Naive thymus-derived CD4-positive, alpha-beta T cell (primary cell): ENCODE data around the gene DPF1. TPM values are rescaled to one million over a fixed set of nuclear protein-coding genes. Genes with fewer than 3 reads are reported as not detected.

Experiments used
- ATAC-seq: fragments of 150-1000 bp; cut with Tn5 transposase; 2 replicates; pipeline ENCODE4 v1.10.0; 2021; ENCODE audit warnings: mild to moderate bottlenecking, moderate library complexity
- CTCF ChIA-PET: fragments of 350-600 bp; sonication (Branson Sonifier 250); formaldehyde crosslinking; loops from one replicate; lab custom pipeline; 2021; ENCODE audit warnings: antibody characterized with exemption; lab: Charles Lee
- POLR2A ChIA-PET: fragments of 350-600 bp; sonication (Branson Sonifier 250); formaldehyde crosslinking; loops from one replicate; lab custom pipeline; 2021; ENCODE audit warnings: antibody characterized with exemption, inconsistent platforms; lab: Charles Lee
- DNase-seq, 9 donors: peaks; one replicate each; pipeline versions ENCODE4 v3.0.0 to v3.0.0-alpha.2; 2020 to 2022; ENCODE audit warnings: mixed read lengths in 1 of 9
- H3K27ac ChIP-seq: one replicate; pipeline ENCODE4 v1.7.0; 2013; ENCODE audit warnings: mild to moderate bottlenecking, low read depth, low read length, moderate library complexity
- H3K27me3 ChIP-seq, 2 donors: one replicate each; pipeline ENCODE4 v1.7.0; 2013; ENCODE audit warnings: low read length in 2 of 2, mild to moderate bottlenecking in 2 of 2, moderate library complexity in 2 of 2; ENCODE audit not compliant: control insufficient read depth in 2 of 2, insufficient read depth in 2 of 2
- H3K36me3 ChIP-seq, 3 experiments: 1 replicate in 2 of 3; 2 replicates in 1 of 3; pipeline ENCODE4 v1.7.0; 2013; ENCODE audit warnings: low read length in 3 of 3, mild to moderate bottlenecking in 3 of 3, moderate library complexity in 1 of 3; ENCODE audit not compliant: insufficient read depth in 3 of 3, control insufficient read depth in 2 of 3
- H3K4me1 ChIP-seq, 2 donors: one replicate each; pipeline ENCODE4 v1.7.0; 2013; ENCODE audit warnings: low read length in 2 of 2, mild to moderate bottlenecking in 2 of 2, moderate library complexity in 1 of 2; ENCODE audit not compliant: control insufficient read depth in 2 of 2, insufficient read depth in 2 of 2
- H3K4me3 ChIP-seq: 2 replicates; pipeline ENCODE4 v1.7.0; 2013; ENCODE audit warnings: mild to moderate bottlenecking, low read length
- H3K9me3 ChIP-seq, 3 experiments: 1 replicate in 2 of 3; 2 replicates in 1 of 3; pipeline ENCODE4 v1.7.0; 2013; ENCODE audit warnings: low read length in 3 of 3; ENCODE audit not compliant: control insufficient read depth in 2 of 3
- H3K27ac Mint-ChIP-seq, 9 donors: one replicate each; pipeline ENCODE4 v1.8.0; 2020 to 2022; ENCODE audit warnings: mixed read lengths in 9 of 9, mild to moderate bottlenecking in 8 of 9, moderate library complexity in 5 of 9, inconsistent platforms in 2 of 9
- H3K27me3 Mint-ChIP-seq, 5 donors: one replicate each; pipeline ENCODE4 v1.8.0; 2021 to 2022; ENCODE audit warnings: mixed read lengths in 5 of 5, mild to moderate bottlenecking in 1 of 5
- H3K36me3 Mint-ChIP-seq, 5 donors: one replicate each; pipeline ENCODE4 v1.8.0; 2020 to 2022; ENCODE audit warnings: mixed read lengths in 5 of 5, mild to moderate bottlenecking in 3 of 5, inconsistent platforms in 1 of 5
- H3K4me1 Mint-ChIP-seq, 7 donors: one replicate each; pipeline ENCODE4 v1.8.0; 2020 to 2022; ENCODE audit warnings: mixed read lengths in 7 of 7, mild to moderate bottlenecking in 3 of 7, inconsistent platforms in 1 of 7
- H3K4me3 Mint-ChIP-seq, 10 donors: one replicate each; pipeline ENCODE4 v1.8.0; 2020 to 2022; ENCODE audit warnings: mild to moderate bottlenecking in 10 of 10, mixed read lengths in 10 of 10, moderate library complexity in 6 of 10, inconsistent platforms in 2 of 10
- H3K9me3 Mint-ChIP-seq, 11 donors: one replicate each; pipeline ENCODE4 v1.8.0; 2020 to 2022; ENCODE audit warnings: mixed read lengths in 11 of 11, mild to moderate bottlenecking in 4 of 11, inconsistent platforms in 1 of 11, moderate library complexity in 1 of 11
- intact Hi-C, 2 donors: fragments of 100-400 bp; cut with micrococcal nuclease; formaldehyde crosslinking; loops; one replicate each; pipeline ENCODE4 v1.15.1; 2023
- polyA plus RNA-seq, 2 donors: library from polyadenylated mRNA; unstranded; fragments of 300-500 nt; fragmentation: Illumina TruSeq; gene quantifications; one replicate each; pipeline ENCODE4 v1.2.3, GENCODE V29; 2021
- total RNA-seq, 6 experiments: library from RNA in 5 of 6; stranded (reverse) in 5 of 6; gene quantifications; 1 replicate in 5 of 6; 2 replicates in 1 of 6; pipeline ENCODE4 v1.2.3 and lab custom pipeline; 2021 to 2026

Gene DPF1
- total and polyA plus RNA-seq, 7 experiments from 2014 or later: 0.46 to 0.51 TPM; not detected in 5

DNA sequence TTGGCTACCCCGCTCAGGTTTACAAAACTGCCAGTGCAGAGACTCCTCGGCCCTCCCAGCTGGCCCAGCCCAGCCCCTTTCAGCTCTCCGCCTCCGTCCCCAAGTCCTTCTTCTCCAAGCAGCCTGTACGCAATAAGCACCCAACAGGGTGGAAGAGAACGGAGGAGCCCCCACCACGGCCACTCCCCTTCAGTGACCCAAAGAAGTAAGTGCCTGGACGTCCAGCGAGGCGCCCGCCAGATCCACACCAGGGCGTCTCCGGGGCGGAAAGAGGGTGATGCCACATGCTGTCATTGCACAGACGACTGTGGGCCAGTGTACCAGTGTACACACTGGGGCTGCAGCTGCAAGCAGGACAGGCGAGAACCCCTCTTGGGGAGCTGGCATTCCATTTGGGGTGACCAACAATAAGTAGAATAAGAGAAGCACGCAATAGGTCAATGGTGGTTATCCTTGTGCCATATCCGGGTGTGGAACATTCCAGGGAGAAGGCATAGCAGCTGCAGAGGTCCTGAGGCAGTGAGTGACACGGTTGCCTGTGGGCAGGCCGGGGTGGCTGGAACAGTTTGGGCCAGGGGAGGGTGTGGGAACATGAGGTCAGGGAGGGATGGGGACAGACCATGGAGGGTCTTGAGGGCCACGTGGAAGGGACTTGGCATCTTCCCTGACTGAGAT, 41.3 kb downstream of the DPF1 start:
- ATAC-seq (no peak), DNase-seq (no peak)
- no peak overlapping the region for H3K27ac Mint-ChIP-seq
- no peaks in the 10 kb centered on the region for H3K4me1 ChIP-seq
- no peaks in the 10 kb centered on the region for H3K27me3 ChIP-seq
- peaks cover 8 to 58% (median 44%) of the 10 kb centered on the region in 5 donors for H3K36me3 Mint-ChIP-seq
- ChIA-PET CTCF (no interaction called here), POLR2A (no interaction called here)
- peaks cover 0 to 16% (median 3%) of the 10 kb centered on the region in 3 experiments for H3K36me3 ChIP-seq
- H3K4me3 Mint-ChIP-seq: no peak overlapping the region
- H3K27ac ChIP-seq: no peak overlapping the region
- no peaks in the 10 kb centered on the region for H3K27me3 Mint-ChIP-seq
- H3K4me3 ChIP-seq: no peak overlapping the region
- intact Hi-C loops: no loop called here
- H3K9me3 ChIP-seq: peaks cover 0 to 9% (median 7%) of the 10 kb centered on the region in 3 experiments
- H3K4me1 Mint-ChIP-seq: peaks cover 0 to 5% (median 0%) of the 10 kb centered on the region in 7 donors
- peaks cover 3 to 32% (median 12%) of the 10 kb centered on the region in 11 donors for H3K9me3 Mint-ChIP-seq

GRCh38 chr19:38180071-38180470, 44.0 kb downstream of the DPF1 start:
- Mint-ChIP-seq H3K27ac (no peak overlapping the region), H3K4me3 (no peak overlapping the region), H3K36me3 (peaks cover 6 to 58% (median 40%) of the 10 kb centered on the region in 5 donors), H3K9me3 (peaks cover 3 to 34% (median 13%) of the 10 kb centered on the region in 11 donors), H3K4me1 (peaks cover 0 to 4% (median 0%) of the 10 kb centered on the region in 7 donors), H3K27me3 (no peaks in the 10 kb centered on the region)
- peaks cover 0 to 11% (median 3%) of the 10 kb centered on the region in 3 experiments for H3K36me3 ChIP-seq
- H3K9me3 ChIP-seq: peaks cover 0 to 9% (median 7%) of the 10 kb centered on the region in 3 experiments
- H3K27me3 ChIP-seq: no peaks in the 10 kb centered on the region
- intact Hi-C loops: no loop called here
- POLR2A ChIA-PET: no interaction called here
- CTCF ChIA-PET: no interaction called here
- ATAC-seq: no peak
- H3K27ac ChIP-seq: no peak overlapping the region
- H3K4me3 ChIP-seq: no peak overlapping the region
- no peaks in the 10 kb centered on the region for H3K4me1 ChIP-seq
- DNase-seq: no peak

- no peak overlapping the region for H3K27ac Mint-ChIP-seq
- H3K4me1 Mint-ChIP-seq: peaks cover 0 to 2% (median 0%) of the 10 kb centered on the region in 7 donors
- no peaks in the 10 kb centered on the region for H3K27me3 Mint-ChIP-seq
Observed at GRCh38 chr19:38175422-38175821, 48.6 kb downstream of the DPF1 start.

GRCh38 chr19:38173291-38174041, 50.6 kb downstream of the DPF1 start:
- Mint-ChIP-seq H3K4me3 (no peak overlapping the region), H3K4me1 (peaks cover 0 to 2% (median 0%) of the 10 kb centered on the region in 7 donors), H3K9me3 (peaks cover 0 to 7% (median 3%) of the 10 kb centered on the region in 11 donors), H3K36me3 (peaks cover 0 to 36% (median 16%) of the 10 kb centered on the region in 5 donors), H3K27me3 (no peaks in the 10 kb centered on the region), H3K27ac (no peak overlapping the region)
- H3K4me1 ChIP-seq: no peaks in the 10 kb centered on the region
- intact Hi-C loops: no loop called here
- no peak for ATAC-seq
- DNase-seq: no peak
- no peaks in the 10 kb centered on the region for H3K27me3 ChIP-seq
- CTCF ChIA-PET: no interaction called here
- H3K9me3 ChIP-seq: no peaks in the 10 kb centered on the region
- peaks cover 0 to 4% (median 0%) of the 10 kb centered on the region in 3 experiments for H3K36me3 ChIP-seq
- POLR2A ChIA-PET: no interaction called here
- H3K27ac ChIP-seq: no peak overlapping the region
- H3K4me3 ChIP-seq: no peak overlapping the region

More at GRCh38 chr19:38175422-38175821, 48.6 kb downstream of the DPF1 start:
- CTCF ChIA-PET: no interaction called here
- Histone ChIP-seq H3K27ac (no peak overlapping the region), H3K9me3 (peaks cover 0 to 9% (median 7%) of the 10 kb centered on the region in 3 experiments), H3K4me3 (no peak overlapping the region), H3K36me3 (no peaks in the 10 kb centered on the region), H3K4me1 (no peaks in the 10 kb centered on the region), H3K27me3 (no peaks in the 10 kb centered on the region)
- intact Hi-C loops: no loop called here
- POLR2A ChIA-PET: no interaction called here
- peaks cover 1 to 46% (median 23%) of the 10 kb centered on the region in 5 donors for H3K36me3 Mint-ChIP-seq
- no peak for ATAC-seq
- H3K4me3 Mint-ChIP-seq: no peak overlapping the region
- no peak for DNase-seq
- H3K9me3 Mint-ChIP-seq: peaks cover 0 to 26% (median 9%) of the 10 kb centered on the region in 11 donors

GRCh38 chr19:38172001-38172400, 52.0 kb downstream of the DPF1 start:
- H3K4me3 Mint-ChIP-seq: no peak overlapping the region
- H3K4me1 ChIP-seq: no peaks in the 10 kb centered on the region
- H3K36me3 Mint-ChIP-seq: peaks cover 0 to 33% (median 9%) of the 10 kb centered on the region in 5 donors

DNA sequence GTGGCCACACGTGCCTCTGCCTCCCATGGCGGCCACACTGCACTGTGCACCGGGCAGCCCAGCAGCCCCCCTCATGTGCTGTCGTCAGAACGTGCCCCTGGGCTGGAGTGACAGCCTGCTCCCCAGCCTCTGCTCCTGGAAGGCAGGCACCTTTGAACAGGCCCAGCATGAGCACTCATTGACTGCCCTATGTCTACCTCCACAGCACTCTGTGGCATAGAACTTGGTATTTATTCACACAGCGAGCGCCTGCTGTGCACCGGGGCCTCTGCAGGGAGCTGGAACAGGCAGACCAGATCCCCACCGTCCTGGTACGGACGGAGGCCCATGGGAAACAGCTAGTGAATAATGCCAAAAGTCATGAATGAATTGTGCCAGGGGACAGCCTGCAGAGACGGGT, 53.7 kb downstream of the DPF1 start:
- intact Hi-C loops: no loop called here
- no peak overlapping the region for H3K27ac Mint-ChIP-seq
- no peak overlapping the region for H3K4me3 Mint-ChIP-seq
- peaks cover 0 to 2% (median 0%) of the 10 kb centered on the region in 7 donors for H3K4me1 Mint-ChIP-seq
- H3K27me3 Mint-ChIP-seq: no peaks in the 10 kb centered on the region
- no peaks in the 10 kb centered on the region for H3K9me3 ChIP-seq
- peaks cover 0 to 2% (median 0%) of the 10 kb centered on the region in 11 donors for H3K9me3 Mint-ChIP-seq
- no peak overlapping the region for H3K27ac ChIP-seq
- no peak overlapping the region for H3K4me3 ChIP-seq
- DNase-seq (no peak), ATAC-seq (no peak)
- peaks cover 0 to 17% (median 0%) of the 10 kb centered on the region in 3 experiments for H3K36me3 ChIP-seq
- ChIA-PET CTCF (no interaction called here), POLR2A (no interaction called here)
- H3K4me1 ChIP-seq: no peaks in the 10 kb centered on the region
- H3K36me3 Mint-ChIP-seq: peaks cover 0 to 43% (median 15%) of the 10 kb centered on the region in 5 donors
- no peaks in the 10 kb centered on the region for H3K27me3 ChIP-seq

More at GRCh38 chr19:38172001-38172400, 52.0 kb downstream of the DPF1 start:
- peaks cover 0 to 4% (median 0%) of the 10 kb centered on the region in 3 experiments for H3K36me3 ChIP-seq
- no peaks in the 10 kb centered on the region for H3K9me3 ChIP-seq
- no peak overlapping the region for H3K4me3 ChIP-seq
- no peaks in the 10 kb centered on the region for H3K27me3 ChIP-seq
- H3K9me3 Mint-ChIP-seq: peaks cover 0 to 2% (median 0%) of the 10 kb centered on the region in 11 donors
- DNase-seq (no peak), ATAC-seq (no peak)
- POLR2A ChIA-PET: interaction anchor here (0.6 kb wide), 1 partner anchor 204 kb away, joined by 3 read pairs; no protein-coding TSS in a partner anchor
- CTCF ChIA-PET: no interaction called here
- intact Hi-C loops: no loop called here
- H3K27me3 Mint-ChIP-seq: no peaks in the 10 kb centered on the region
- H3K27ac ChIP-seq: no peak overlapping the region
- H3K27ac Mint-ChIP-seq: no peak overlapping the region
- peaks cover 0 to 2% (median 0%) of the 10 kb centered on the region in 7 donors for H3K4me1 Mint-ChIP-seq
